ENCODE measurements around the gene CYP2W1.

The CYP2W1 gene

GRCh38 chr7:1016577-1017531 lies 33.9 kb downstream of the CYP2W1 start:
- no peak for DNase-seq

DNA sequence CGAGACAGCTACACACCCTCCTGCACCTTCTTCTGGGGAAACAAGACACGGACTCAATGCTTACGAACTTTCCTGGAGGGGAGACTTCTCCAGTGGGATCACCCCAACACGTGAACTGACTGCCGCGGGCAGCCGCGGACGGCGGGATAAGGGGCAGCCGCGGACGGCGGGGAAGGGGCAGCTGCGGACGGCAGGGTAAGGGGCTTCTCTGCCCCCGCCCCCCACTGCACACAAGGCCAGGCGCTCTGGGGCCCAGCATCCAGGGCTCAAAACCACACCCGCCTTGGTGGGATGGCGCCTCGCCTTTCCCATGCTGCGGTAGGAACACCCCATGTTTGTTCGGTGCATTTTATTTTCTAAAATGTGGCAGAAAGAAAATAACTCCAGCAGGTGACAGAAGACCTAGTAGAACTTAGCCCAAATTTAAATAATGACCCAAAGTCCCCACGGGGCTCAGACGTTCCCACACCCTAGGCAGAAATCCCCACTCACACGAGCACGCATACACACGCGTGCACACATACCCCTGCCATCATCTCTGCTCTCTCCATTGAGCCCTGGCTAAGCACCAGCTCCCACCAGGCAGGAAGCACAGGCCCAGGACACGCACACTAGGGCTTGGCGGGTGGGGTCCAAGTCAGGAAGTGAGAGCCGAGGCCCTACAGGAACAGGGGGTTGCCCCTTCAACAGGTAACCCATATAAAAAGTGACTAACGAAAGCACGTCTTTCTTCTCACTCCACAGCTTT lies 34.8 kb downstream of the CYP2W1 start:
- no peak for DNase-seq

DNA sequence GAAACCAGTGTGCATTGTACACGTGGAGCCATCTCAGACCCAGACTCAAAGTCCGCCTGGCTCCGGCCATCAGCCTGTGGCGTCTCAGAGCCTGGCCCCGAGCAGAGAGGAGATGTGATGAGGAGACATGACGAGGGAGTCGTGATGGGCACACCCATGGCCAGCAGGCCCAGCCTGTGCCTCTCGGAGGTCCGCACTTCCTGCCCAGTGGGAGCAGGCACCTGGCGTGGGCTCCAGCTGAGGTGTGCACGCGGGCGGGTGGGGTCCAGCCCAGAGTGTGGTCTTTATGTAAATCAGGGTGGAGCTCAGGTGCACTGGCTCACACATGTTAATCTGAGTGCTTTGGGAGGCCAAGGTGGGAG lies 35.3 kb downstream of the CYP2W1 start:
- no peak for DNase-seq

DNA sequence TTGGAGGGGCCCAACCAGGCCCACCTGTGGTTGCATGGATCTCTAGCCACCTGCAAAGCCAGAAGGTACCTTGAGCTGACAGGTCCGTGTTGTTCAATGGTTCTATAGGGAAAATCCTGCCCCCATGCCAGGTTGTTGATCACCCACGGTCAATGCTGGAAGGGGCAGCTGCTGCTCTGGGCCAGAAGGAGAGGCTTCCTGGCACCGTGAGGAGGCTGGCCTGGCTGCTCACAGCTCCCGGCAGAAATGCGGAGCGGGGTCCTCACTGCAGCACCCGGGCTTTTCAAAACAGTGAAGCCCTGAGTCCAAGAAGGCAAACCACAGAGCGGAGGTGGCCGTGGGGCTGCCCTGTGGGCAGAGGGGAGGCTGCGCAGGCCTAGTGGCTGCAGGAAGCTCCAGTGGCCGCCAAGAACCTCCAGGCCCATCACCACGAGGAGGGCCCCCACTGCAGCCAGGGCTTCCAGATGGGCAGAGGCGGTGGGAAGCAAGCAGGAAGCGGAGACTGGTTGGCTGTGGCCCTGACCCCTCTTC lies 36.3 kb downstream of the CYP2W1 start:
- DNase-seq: no peak

GRCh38 chr7:1019789-1020610 lies 37.0 kb downstream of the CYP2W1 start:
- no peak for DNase-seq

- DNase-seq: no peak
These were observed 37.9 kb downstream of the CYP2W1 start for GRCh38 chr7:1020849-1021251.

DNA sequence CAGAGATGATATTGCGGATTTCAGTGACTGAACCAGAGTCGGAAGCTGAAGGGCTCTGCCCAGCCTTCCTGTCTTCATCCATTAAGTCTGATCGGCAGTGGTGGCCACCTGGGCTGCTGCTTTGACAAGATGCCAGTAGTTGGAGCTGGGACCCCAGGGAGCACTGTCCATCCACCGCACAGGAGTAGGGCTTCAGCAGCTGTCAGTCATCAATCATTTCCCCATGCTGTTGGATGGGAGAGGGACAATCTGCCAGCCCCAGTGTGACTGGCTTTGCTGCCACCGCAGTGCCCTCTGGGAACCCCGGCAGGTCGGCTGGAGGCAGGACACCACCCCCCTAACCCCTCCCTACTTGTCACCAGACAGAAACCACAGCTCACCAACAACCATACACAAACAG lies 38.4 kb downstream of the CYP2W1 start:
- no peak for DNase-seq

DNA sequence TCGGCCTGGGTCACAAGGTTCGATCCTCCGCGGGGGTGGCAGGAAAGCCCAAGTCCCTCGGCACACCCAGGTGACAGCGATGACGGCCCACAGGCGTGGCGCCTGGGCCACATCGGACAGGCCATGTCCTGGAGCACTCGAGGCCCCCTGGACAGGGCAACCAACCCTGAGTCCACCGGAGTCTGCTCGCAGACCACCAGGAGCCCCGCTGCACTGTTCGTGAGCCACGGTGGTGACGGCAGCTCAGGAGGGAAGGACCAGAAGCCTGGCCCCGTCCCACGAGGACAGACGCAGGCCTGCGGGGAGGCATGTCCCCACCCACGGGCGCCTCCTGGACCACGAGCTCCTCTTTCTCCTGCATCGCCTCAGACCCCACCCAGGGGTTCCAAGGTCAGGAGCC lies 39.0 kb downstream of the CYP2W1 start:
- no peak for DNase-seq

- DNase-seq: no peak
These were observed 39.4 kb downstream of the CYP2W1 start for GRCh38 chr7:1022356-1022755.

DNA sequence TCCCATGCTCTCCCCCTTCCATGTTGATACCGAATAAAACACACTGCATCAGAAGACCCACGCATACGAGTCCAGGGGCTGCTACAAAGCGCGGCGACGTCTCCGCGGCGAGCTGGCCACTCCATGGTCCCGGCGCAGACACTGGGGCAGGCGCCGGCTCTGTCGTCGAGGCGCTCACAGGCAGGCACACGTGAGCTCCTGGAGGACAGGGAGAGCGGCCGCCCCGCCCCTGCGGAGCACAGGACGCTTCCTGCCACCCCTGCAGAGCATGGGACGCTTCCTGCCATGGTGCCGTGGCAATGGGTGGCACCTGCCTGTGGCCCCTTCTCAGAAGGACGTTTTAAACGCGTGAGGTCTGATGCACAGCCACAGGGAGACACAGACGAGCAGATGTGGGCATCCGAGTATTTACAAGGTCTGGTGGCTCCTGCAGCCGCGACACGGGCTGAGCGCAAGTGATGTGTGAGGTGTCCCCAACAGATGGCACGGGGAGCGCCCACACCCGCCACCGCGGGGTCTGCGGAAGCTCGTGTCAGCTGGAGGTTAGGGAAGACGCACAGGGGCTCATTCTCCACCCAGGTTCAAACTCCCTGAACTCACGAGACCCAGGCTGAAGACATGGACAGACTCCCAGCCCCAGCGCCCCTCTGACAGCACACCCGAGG lies 40.0 kb downstream of the CYP2W1 start:
- DNase-seq: no peak

DNA sequence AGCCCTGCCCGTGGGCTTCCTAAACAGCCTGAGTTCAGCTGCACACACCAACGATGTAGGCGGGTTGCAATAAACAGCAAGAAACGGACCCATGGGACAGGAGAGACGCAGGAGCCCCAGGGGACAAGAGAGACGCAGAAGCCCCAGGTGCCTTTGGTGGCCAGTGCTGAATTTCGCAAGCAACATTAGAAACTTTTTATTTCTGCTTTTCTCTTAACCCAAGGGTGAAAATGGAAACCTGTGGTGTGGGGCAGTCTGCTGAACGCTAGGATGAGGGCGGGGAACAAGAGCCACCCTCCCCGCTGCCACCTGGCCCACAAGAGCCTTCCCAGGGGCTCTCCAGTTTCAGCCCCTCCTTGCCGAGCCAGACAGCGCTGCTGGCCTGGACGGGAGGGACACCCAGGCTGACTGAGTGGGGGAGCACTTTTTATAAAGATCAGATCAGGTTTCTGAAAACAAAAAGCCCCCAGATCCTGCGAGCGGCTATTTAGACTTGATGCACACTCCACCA lies 41.4 kb downstream of the CYP2W1 start:
- DNase-seq: no peak

DNA sequence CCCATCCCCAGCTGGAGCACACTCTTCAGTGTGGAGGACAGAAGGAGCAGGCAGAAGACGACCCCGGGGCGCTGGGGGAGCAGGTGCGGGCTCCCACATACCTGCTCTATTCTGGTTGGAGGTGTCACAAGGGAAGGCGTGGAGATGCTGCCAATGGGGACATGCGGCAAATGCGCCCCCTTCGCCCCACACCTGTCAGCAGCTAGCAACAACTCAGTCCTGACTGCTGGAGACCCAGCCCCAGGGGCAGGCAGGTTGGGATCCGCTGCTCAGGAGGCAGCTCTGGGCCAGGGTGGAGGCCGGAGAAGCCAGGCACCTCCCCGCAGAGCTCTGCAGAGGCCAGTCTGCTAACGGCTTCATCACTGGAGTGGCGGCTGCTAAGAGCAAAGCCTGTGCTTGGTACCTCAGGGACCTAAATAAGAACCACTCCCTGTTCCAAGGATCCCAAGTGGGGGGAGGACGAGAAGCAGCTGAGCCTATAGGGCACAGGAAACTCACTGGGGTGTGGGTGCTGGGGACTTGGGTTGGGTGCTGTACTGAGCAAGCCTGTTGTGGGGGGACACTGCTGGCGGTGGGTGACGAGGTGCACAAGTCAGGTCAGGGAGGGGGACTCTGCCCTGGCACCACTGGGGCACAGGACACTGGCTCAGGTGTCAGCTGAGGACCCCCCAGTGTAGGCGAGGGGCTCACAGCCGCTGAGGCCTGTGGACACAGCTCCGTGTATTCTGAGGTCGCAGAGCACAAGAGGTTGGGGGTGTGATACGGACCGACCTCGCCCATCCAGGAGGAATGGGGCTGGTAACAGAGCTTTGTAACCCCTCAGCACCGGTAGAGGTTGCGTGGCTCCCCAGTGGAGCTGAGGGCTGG lies 42.1 kb downstream of the CYP2W1 start:
- no peak for DNase-seq

DNA sequence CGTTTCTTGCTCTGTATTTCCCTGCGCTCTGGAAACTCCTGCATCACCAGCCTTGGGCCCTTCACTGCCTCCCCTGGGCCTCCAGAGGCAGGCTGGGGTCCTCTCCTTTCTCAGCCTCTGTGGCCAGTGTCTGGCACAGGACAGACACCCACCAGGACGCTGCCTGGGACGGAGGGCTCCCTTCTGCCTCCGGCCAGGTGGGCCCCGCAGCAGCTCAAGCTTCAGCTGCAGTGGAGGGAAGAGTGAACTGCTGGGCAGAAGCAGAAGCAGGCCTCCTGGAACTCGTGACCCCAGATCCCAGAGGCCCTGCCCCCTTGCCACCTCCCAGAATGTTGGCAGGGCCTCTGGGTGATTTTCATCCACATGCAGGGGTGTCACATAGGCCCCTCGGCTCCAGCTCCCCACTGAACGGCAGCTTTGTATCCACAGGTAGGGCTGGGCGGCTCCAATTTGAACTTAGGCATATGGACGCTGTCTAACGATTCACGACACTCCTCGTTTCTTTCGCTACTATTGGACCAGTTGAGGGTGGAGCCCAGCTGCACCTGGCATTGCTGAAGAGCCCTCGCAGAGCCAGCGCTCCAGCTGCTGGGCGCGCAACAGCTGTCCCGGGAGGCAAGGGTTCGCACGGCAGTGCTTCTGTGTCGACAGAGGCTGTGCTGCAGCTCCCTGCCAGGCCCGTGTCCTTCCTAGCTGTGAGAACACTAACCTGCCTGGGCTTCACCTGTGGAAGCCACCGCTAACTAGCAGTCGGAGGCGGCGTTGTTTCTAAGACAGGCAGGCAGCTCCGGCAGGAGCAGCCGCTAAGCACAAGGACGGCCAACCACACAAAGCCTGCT lies 43.0 kb downstream of the CYP2W1 start:
- no peak for DNase-seq

DNA sequence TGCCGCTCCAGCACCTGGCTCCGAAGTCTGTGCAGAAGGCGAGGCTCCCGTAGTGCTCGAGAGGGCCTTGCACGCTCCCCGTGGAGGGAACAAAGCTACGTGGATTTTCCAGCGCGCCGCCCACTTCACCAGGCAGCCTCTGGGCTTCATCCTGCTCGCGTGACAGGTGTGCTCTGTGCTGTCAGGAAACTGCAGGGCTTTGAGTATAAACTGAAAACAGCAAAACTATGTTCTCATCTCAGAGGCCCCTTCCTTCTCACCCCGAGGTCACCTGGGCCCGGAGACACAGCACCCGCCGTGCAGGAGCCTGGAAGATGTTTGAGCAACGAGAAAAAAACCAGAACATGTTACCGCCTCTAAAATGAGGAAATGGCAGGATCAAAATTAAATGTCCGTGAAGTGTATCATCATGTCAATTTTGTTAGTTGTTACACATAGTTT lies 43.8 kb downstream of the CYP2W1 start:
- no peak for DNase-seq

GRCh38 chr7:1027242-1028043 lies 44.5 kb downstream of the CYP2W1 start:
- no peak for DNase-seq

GRCh38 chr7:1028044-1028770 lies 45.2 kb downstream of the CYP2W1 start:
- DNase-seq: peak; percentile 94

- DNase-seq: peak; percentile 97
These were observed 46.0 kb downstream of the CYP2W1 start for GRCh38 chr7:1028775-1029636.

All from islet precursor cell (in vitro differentiated cells).